ENCODE measurements around the gene BMPR1B. TPM values are rescaled to one million over a fixed set of nuclear protein-coding genes. Genes with fewer than 3 reads are reported as not detected.

The BMPR1B gene
- total RNA-seq, 1 experiment from 2014 or later = 0.35 TPM

GRCh38 chr4:94895081-94895480 is 137.3 kb downstream of the BMPR1B start:
- no peak overlapping the region for H2BK12ac ChIP-seq (ENCODE audit: insufficient read length, low read depth, low read length)
- WGBS (ENCODE audit: extremely low coverage, insufficient read length, low lambda C conversion rate) = no CpG with 5 or more reads among the region's 2 CpGs
- peaks cover 0 to 2% (median 0%) of the 10 kb centered on the region in 3 experiments; a peak in 2 of 7 replicates for H3K36me3 Mint-ChIP-seq (ENCODE audit: insufficient read depth in 1 of 3, low read depth in 3 of 3)
- H3K18ac ChIP-seq (ENCODE audit: insufficient read length, low read depth, low read length) = no peak overlapping the region
- DNase-seq = no peak
- H4K20me1 ChIP-seq (ENCODE audit: control insufficient read depth, insufficient read depth, insufficient read length) = no peaks in the 10 kb centered on the region
- no peaks in the 10 kb centered on the region for H3K23me2 ChIP-seq (ENCODE audit: insufficient read length, low read depth, low read length, poor library complexity, severe bottlenecking)
- no peak overlapping the region for H3K14ac ChIP-seq (ENCODE audit: insufficient read depth, low read length)
- peaks cover 21 to 24% of the 10 kb centered on the region in 2 experiments for H3K4me1 Mint-ChIP-seq
- H2BK15ac ChIP-seq (ENCODE audit: low read depth, low read length) = no peak overlapping the region
- H2BK120ac ChIP-seq (ENCODE audit: low read depth, low read length, poor library complexity, severe bottlenecking) = no peak overlapping the region
- no peak overlapping the region for H3T11ph ChIP-seq (ENCODE audit: low read length)
- H3K9me3 Mint-ChIP-seq = peaks cover 0 to 5% of the 10 kb centered on the region in 2 experiments; a peak in 1 of 5 replicates
- no peak overlapping the region for H4K91ac ChIP-seq (ENCODE audit: insufficient read length, low read depth, low read length)
- H3K4me1 ChIP-seq (ENCODE audit: insufficient read depth, low read length) = peaks cover 6% of the 10 kb centered on the region; the same call in 1 of the 2 replicates
- H3K79me2 ChIP-seq (ENCODE audit: insufficient read depth, low read length) = no peaks in the 10 kb centered on the region
- no peak overlapping the region for H2AK5ac ChIP-seq (ENCODE audit: insufficient read length, low read length)
- H3K27me3 Mint-ChIP-seq (ENCODE audit: low read depth) = no peaks in the 10 kb centered on the region
- no peak overlapping the region for H3K56ac ChIP-seq (ENCODE audit: insufficient read length, low read depth, low read length)
- H3K79me1 ChIP-seq (ENCODE audit: insufficient read depth, low read depth, low read length, poor library complexity, severe bottlenecking) = no peaks in the 10 kb centered on the region
- H3K4ac ChIP-seq (ENCODE audit: low read depth, low read length) = no peak overlapping the region
- no peak overlapping the region for H3K4me3 Mint-ChIP-seq
- H3K9ac ChIP-seq (ENCODE audit: extremely low read depth, insufficient read length, low read length) = no peak overlapping the region
- no peak overlapping the region for H3K27ac Mint-ChIP-seq
- TF ChIP-seq CTCF (conservative IDR thresholded peaks at IDR 0.05) = no peak
- H2AFZ ChIP-seq (ENCODE audit: low read length) = no peak overlapping the region
- H2BK20ac ChIP-seq (ENCODE audit: low read depth, low read length, poor library complexity, severe bottlenecking) = no peak overlapping the region
- H3K9me3 ChIP-seq (ENCODE audit: control insufficient read depth, low read depth, low read length) = no peaks in the 10 kb centered on the region
- no peak overlapping the region for H3K23ac ChIP-seq (ENCODE audit: insufficient read length, low read depth, low read length)
- no peaks in the 10 kb centered on the region for H3K27me3 ChIP-seq (ENCODE audit: insufficient read depth, low read length)
- no peak overlapping the region for H3K4me2 ChIP-seq (ENCODE audit: insufficient read depth, insufficient read length, low read length)
- no peak overlapping the region for H2BK5ac ChIP-seq (ENCODE audit: insufficient read length, low read length)
- no peak overlapping the region for H3K27ac ChIP-seq (ENCODE audit: insufficient read length, low read depth, low read length)
- H4K5ac ChIP-seq (ENCODE audit: insufficient read length, low read depth, low read length) = no peak overlapping the region
- no peak overlapping the region for H4K8ac ChIP-seq (replicated peaks; ENCODE audit: insufficient read length, low read depth, low read length)

Data from H9 (cell line).